Cardiac fibroblast (primary cell): ENCODE results near the gene FHL3.
A peak's percentile ranks its signal among the peaks of the same experiment; 100 is the strongest.
"Not testable (repeated sequence)": the region's sequence is repeated elsewhere in the genome, so short reads cannot be mapped to it uniquely, and the experiment has no call there.

Experiments used
- DNase-seq, 2 donors: peaks; one replicate each; pipeline versions ENCODE4 v3.0.0 to v3.0.0-alpha.2; 2010; ENCODE audit warnings: low read depth in 2 of 2
- H3K4me3 ChIP-seq, 2 donors: replicated peaks in 1 of 2; 1 replicate in 1 of 2; 2 replicates in 1 of 2; pipeline ENCODE4 v1.5.1; 2011; ENCODE audit warnings: low read depth in 2 of 2, low read length in 2 of 2, mild to moderate bottlenecking in 2 of 2, moderate library complexity in 1 of 2
- CTCF ChIP-seq: IDR thresholded peaks from one replicate; pipeline ENCODE4 v1.5.1; 2011; ENCODE audit warnings: low read depth, mild to moderate bottlenecking, low read length, inconsistent platforms

The FHL3 gene

GRCh38 chr1:37987679-37988078 lies 17.6 kb downstream of the FHL3 start:
- no peak for DNase-seq
- TF ChIP-seq CTCF: no peak
- H3K4me3 ChIP-seq: no peak overlapping the region

GRCh38 chr1:37983546-37983945 lies 21.8 kb downstream of the FHL3 start:
- H3K4me3 ChIP-seq: no peak overlapping the region
- no peak for TF ChIP-seq CTCF
- DNase-seq: no peak

GRCh38 chr1:37978541-37978940 lies 26.8 kb downstream of the FHL3 start:
- no peak overlapping the region for H3K4me3 ChIP-seq
- no peak for TF ChIP-seq CTCF

GRCh38 chr1:37975083-37975482 lies 30.2 kb downstream of the FHL3 start:
- peak; percentile 77 to 80 for DNase-seq
- TF ChIP-seq CTCF: peak; percentile 64
- not testable (repeated sequence) for H3K4me3 ChIP-seq

More at GRCh38 chr1:37978541-37978940, 26.8 kb downstream of the FHL3 start:
- DNase-seq: no peak

GRCh38 chr1:37974567-37974966 lies 30.7 kb downstream of the FHL3 start:
- no peak for DNase-seq
- TF ChIP-seq CTCF: no peak
- no peak overlapping the region for H3K4me3 ChIP-seq

GRCh38 chr1:37973684-37974083 lies 31.6 kb downstream of the FHL3 start:
- not testable (repeated sequence) for DNase-seq, H3K4me3 ChIP-seq

GRCh38 chr1:37965301-37965700 lies 40.0 kb downstream of the FHL3 start:
- no peak for DNase-seq
- no peak for TF ChIP-seq CTCF
- no peak overlapping the region for H3K4me3 ChIP-seq

GRCh38 chr1:37964106-37964505 lies 41.2 kb downstream of the FHL3 start:
- not testable (repeated sequence) for H3K4me3 ChIP-seq, DNase-seq
